HepG2 (cell line): ENCODE data around the gene TSNAXIP1. TPM values are rescaled to one million over a fixed set of nuclear protein-coding genes. Genes with fewer than 3 reads are reported as not detected.
A peak's percentile ranks its signal among the peaks of the same experiment; 100 is the strongest.

Experiments used
- JDP2 ChIP-seq: sonication (generic); formaldehyde crosslinking; IDR thresholded peaks from 2 replicates; pipeline ENCODE4 v1.8.1; 2022; ENCODE audit warnings: missing genetic modification reagents, borderline replicate concordance
- JUND ChIP-seq: sonication (generic); formaldehyde crosslinking; IDR thresholded peaks from 2 replicates; pipeline ENCODE4 v1.8.0; 2022; ENCODE audit warnings: mild to moderate bottlenecking, missing genetic modification reagents
- MAZ ChIP-seq, 2 experiments: sonication (generic) in 1 of 2; formaldehyde crosslinking in 1 of 2; IDR thresholded peaks; 2 replicates each; pipeline versions ENCODE4 v1.5.0 to v1.6.1; 2012 to 2020; ENCODE audit warnings: low read depth in 2 of 2, mild to moderate bottlenecking in 2 of 2, borderline replicate concordance in 1 of 2, improper control_type of control experiment in 1 of 2, low read length in 1 of 2, missing genetic modification reagents in 1 of 2, moderate library complexity in 1 of 2
- MED13 ChIP-seq: sonication (generic); formaldehyde crosslinking; IDR thresholded peaks from 2 replicates; pipeline ENCODE4 v1.5.0; 2020; ENCODE audit warnings: missing genetic modification reagents
- SKI ChIP-seq: fragments of 450-650 bp; IDR thresholded peaks from one replicate; pipeline ENCODE4 v1.6.1; 2018; ENCODE audit warnings: mild to moderate bottlenecking; ENCODE audit not compliant: partially characterized antibody
- THAP11 ChIP-seq: IDR thresholded peaks from 2 replicates; pipeline ENCODE4 v1.6.1; 2016; ENCODE audit warnings: missing biosample characterization, missing genetic modification reagents
- ZFP1 ChIP-seq: IDR thresholded peaks from 2 replicates; pipeline ENCODE4 v1.6.1; 2016
- ZFYVE20 ChIP-seq: sonication (generic); formaldehyde crosslinking; IDR thresholded peaks from 2 replicates; pipeline ENCODE4 v1.8.0; 2023; ENCODE audit warnings: low read depth, mild to moderate bottlenecking, moderate library complexity, missing genetic modification reagents, borderline replicate concordance
- ZNF225 ChIP-seq: sonication (generic); formaldehyde crosslinking; IDR thresholded peaks from 2 replicates; pipeline ENCODE4 v1.4.0; 2020; ENCODE audit warnings: mild to moderate bottlenecking, missing genetic modification reagents
- ZNF230 ChIP-seq: sonication (generic); formaldehyde crosslinking; IDR thresholded peaks from 2 replicates; pipeline ENCODE4 v1.4.0; 2020; ENCODE audit warnings: mild to moderate bottlenecking, missing genetic modification reagents
- ZNF543 ChIP-seq: sonication (generic); formaldehyde crosslinking; IDR thresholded peaks from 2 replicates; pipeline ENCODE4 v1.4.0; 2020; ENCODE audit warnings: mild to moderate bottlenecking, missing genetic modification reagents
- ZNF672 ChIP-seq: sonication (generic); formaldehyde crosslinking; IDR thresholded peaks from 2 replicates; pipeline ENCODE4 v1.8.1; 2022; ENCODE audit warnings: missing genetic modification reagents
- polyA plus RNA-seq, 8 experiments: library from polyadenylated mRNA; depleted of rRNA in 3 of 8; stranded (reverse) in 7 of 8; unstranded in 1 of 8; fragments of >200 nt; fragmentation: Illumina TruSeq in 4 of 8; extraction: Trizol in 4 of 8; gene quantifications; 2 replicates each; pipeline versions ENCODE4 v1.2.1 to v1.2.3, GENCODE V29; 2011 to 2016; ENCODE audit warnings: low read depth in 4 of 8, missing spikeins in 1 of 8, mixed read lengths in 1 of 8; ENCODE audit not compliant: insufficient read depth in 1 of 8
- total RNA-seq, 5 experiments: library from RNA; depleted of rRNA; stranded (reverse); fragments of >200 nt; fragmentation: Illumina TruSeq; extraction: Trizol; gene quantifications; 2 replicates each; pipeline ENCODE4 v1.2.3, GENCODE V29; 2016; ENCODE audit warnings: low read depth in 1 of 5
- TF ChIP-seq, protein P1 (sequence below), 2 experiments: sonication (generic) in 1 of 2; formaldehyde crosslinking in 1 of 2; IDR thresholded peaks; 2 replicates each; pipeline versions ENCODE4 v1.4.0 to v1.6.1; 2018 to 2020; ENCODE audit warnings: missing genetic modification reagents in 2 of 2, borderline replicate concordance in 1 of 2, low read depth in 1 of 2, mild to moderate bottlenecking in 1 of 2, missing biosample characterization in 1 of 2
- TF ChIP-seq, protein P2 (sequence below): sonication (generic); formaldehyde crosslinking; IDR thresholded peaks from 2 replicates; pipeline ENCODE4 v1.4.0; 2020; ENCODE audit warnings: mild to moderate bottlenecking, missing genetic modification reagents

Gene TSNAXIP1
- total and polyA plus RNA-seq, 2 of the 13 experiments (the other 11 are each of a cell fraction or from before 2014, with no cell fraction given): 0.37 to 0.86 TPM

DNA sequence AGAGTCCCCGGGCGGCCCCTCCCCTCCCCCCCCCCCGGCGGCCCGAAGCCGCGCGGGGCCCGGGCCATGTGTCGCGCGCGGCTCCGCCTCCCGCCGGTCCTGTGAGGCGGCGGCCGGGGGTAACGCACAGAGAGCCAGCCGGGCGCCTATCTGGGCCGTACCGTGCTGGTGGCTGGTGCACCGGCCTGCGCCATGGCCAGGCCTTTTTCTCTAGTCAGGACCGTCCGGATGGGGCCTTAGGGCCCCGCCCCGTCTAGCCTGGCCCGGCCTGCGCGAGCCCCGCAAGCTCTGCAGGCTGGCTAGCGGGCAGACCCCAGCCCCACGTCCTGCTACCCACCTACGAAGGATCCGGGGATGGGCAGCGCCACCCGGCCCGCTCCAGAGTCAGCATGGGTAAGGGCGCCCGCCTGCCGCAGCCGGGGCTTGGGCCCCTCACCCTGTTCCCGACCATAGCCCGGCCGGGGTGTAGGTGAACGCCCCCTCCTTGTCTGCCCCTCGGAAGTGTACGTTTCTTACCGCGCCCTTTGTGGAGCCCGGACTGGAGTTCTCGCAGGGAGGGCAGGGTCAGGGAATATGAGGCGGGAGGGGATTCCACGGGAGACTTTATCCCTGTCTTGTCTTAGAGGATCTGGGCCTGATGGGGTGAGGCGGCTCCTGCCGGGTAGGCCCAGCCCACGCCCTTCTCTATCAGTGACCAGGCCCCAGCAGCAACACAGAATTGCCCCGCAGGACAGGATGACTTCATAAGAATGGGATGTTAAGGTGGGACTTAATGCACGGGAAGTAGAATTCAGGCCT is 40.6 kb downstream of the TSNAXIP1 start, which contains the start of gene CENPT (continued):
- TF ChIP-seq ZNF672 (CRISPR knock-in tag): no peak
- 0 out of 2 replicates have a peak, but pooled peaks have one; percentile 44 for TF ChIP-seq ZFYVE20 (CRISPR knock-in tag)
- no peak for TF ChIP-seq ZNF543 (CRISPR knock-in tag)
- no peak for TF ChIP-seq ZFP1
- TF ChIP-seq ZNF225: peak; percentile 57; the same call in 1 of the 2 replicates
- TF ChIP-seq, protein P1, sequence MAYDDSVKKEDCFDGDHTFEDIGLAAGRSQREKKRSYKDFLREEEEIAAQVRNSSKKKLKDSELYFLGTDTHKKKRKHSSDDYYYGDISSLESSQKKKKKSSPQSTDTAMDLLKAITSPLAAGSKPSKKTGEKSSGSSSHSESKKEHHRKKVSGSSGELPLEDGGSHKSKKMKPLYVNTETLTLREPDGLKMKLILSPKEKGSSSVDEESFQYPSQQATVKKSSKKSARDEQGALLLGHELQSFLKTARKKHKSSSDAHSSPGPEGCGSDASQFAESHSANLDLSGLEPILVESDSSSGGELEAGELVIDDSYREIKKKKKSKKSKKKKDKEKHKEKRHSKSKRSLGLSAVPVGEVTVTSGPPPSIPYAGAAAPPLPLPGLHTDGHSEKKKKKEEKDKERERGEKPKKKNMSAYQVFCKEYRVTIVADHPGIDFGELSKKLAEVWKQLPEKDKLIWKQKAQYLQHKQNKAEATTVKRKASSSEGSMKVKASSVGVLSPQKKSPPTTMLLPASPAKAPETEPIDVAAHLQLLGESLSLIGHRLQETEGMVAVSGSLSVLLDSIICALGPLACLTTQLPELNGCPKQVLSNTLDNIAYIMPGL (CRISPR knock-in tag; IDR thresholded peaks at IDR 0.05; ENCODE audit: borderline replicate concordance in 1 of 2, low read depth in 1 of 2): no peak
- no peak for TF ChIP-seq MAZ (IDR thresholded peaks at IDR 0.05; ENCODE audit: borderline replicate concordance, low read depth, low read length)
- TF ChIP-seq MAZ (CRISPR knock-in tag; IDR thresholded peaks at IDR 0.05; ENCODE audit: low read depth): no peak
- TF ChIP-seq MED13 (CRISPR knock-in tag): no peak
- TF ChIP-seq SKI: no peak
- TF ChIP-seq THAP11 (CRISPR knock-in tag): no peak
- TF ChIP-seq, protein P2, sequence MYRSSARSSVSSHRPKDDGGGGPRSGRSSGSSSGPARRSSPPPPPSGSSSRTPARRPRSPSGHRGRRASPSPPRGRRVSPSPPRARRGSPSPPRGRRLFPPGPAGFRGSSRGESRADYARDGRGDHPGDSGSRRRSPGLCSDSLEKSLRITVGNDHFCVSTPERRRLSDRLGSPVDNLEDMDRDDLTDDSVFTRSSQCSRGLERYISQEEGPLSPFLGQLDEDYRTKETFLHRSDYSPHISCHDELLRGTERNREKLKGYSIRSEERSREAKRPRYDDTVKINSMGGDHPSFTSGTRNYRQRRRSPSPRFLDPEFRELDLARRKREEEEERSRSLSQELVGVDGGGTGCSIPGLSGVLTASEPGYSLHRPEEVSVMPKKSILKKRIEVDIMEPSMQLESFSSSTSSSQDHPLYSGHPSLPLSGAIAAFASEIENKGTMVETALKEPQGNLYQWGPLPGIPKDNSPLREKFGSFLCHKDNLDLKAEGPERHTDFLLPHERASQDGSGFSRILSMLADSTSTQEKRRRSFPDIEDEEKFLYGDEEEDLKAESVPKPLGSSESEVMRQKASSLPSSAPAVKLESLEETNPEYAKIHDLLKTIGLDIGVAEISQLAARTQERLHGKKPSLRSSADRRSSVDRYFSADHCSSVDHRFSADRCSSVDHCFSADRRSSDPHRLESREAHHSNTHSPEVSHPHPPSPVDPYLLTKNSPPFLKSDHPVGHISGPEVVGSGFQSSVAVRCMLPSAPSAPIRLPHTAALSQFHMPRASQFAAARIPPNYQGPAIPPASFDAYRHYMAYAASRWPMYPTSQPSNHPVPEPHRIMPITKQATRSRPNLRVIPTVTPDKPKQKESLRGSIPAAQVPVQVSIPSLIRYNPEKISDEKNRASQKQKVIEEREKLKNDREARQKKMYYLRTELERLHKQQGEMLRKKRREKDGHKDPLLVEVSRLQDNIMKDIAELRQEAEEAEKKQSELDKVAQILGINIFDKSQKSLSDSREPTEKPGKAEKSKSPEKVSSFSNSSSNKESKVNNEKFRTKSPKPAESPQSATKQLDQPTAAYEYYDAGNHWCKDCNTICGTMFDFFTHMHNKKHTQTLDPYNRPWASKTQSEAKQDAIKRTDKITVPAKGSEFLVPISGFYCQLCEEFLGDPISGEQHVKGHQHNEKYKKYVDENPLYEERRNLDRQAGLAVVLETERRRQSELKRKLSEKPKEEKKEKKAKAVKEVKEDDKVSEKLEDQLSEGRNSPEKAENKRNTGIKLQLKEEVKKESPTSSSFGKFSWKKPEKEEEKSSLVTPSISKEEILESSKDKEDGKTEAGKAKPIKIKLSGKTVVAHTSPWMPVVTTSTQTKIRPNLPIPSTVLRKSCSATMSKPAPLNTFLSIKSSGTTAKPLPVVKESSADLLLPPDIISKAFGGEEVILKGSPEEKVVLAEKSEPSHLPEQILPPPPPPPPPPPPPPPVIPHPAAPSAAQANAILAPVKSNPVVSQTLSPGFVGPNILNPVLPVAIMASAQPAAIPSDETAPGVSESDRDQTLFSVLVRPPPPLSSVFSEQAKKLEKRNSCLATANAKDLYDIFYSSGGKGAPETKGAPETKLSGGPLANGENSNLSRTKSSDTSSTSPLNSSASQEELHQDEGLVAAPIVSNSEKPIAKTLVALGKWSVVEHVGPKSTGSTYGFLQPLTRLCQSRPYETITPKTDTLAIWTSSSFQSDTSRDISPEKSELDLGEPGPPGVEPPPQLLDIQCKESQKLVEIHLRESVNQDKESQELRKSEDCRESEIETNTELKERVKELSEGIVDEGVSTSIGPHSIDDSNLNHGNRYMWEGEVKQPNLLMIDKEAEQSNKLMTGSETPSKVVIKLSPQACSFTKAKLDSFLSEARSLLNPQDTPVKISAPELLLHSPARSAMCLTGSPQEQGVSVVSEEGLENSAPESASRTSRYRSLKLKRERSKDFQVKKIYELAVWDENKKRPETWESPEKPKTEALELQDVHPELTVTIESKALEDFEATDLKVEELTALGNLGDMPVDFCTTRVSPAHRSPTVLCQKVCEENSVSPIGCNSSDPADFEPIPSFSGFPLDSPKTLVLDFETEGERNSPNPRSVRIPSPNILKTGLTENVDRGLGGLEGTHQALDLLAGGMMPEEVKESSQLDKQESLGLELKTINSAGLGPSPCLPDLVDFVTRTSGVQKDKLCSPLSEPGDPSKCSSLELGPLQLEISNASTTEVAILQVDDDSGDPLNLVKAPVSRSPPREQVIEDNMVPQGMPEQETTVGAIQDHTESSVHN (CRISPR knock-in tag): no peak
- peak; percentile 72 for TF ChIP-seq JUND (CRISPR knock-in tag)
- TF ChIP-seq ZNF230 (CRISPR knock-in tag): no peak; the same call in 1 of the 2 replicates
- no peak for TF ChIP-seq JDP2
